Lower leg skin (tissue), 4 donors: ENCODE measurements around the gene CXCL9. TPM values are rescaled to one million over a fixed set of nuclear protein-coding genes. Genes with fewer than 3 reads are reported as not detected.

ENCODE experiments used
- DNase-seq, 2 donors: peaks; one replicate each; pipeline ENCODE4 v3.0.0-alpha.2; 2019; ENCODE audit warnings: low spot score in 2 of 2
- H3K4me3 ChIP-seq: fragments of 200-600 bp; sonication (generic); 2 replicates; pipeline ENCODE4 v1.5.1; 2017; ENCODE audit warnings: mild to moderate bottlenecking, low read depth; ENCODE audit not compliant: poor library complexity, severe bottlenecking
- CTCF ChIP-seq, 3 donors: fragments of 450-650 bp; IDR thresholded peaks; one replicate each; pipeline ENCODE4 v1.5.1; 2016; ENCODE audit warnings: antibody characterized with exemption in 3 of 3, mild to moderate bottlenecking in 3 of 3, moderate library complexity in 2 of 3
- POLR2A ChIP-seq, 2 donors: fragments of 450-650 bp; IDR thresholded peaks; one replicate each; pipeline ENCODE4 v1.6.1; 2016 to 2017; ENCODE audit warnings: antibody characterized with exemption in 2 of 2, mild to moderate bottlenecking in 1 of 2, moderate library complexity in 1 of 2
- WGBS, 2 donors: methylation state at CpG; one replicate each; pipeline ENCODE4 v1.1.5; 2018; 5-methylcytosine and 5-hydroxymethylcytosine counted together
- intact Hi-C: fragments of 100-400 bp; cut with DNase I; formaldehyde crosslinking; loops from one replicate; pipeline ENCODE4 v1.15.0; 2023; ENCODE audit warnings: low total_unique reads
- total RNA-seq, 4 donors: library from RNA; depleted of rRNA; stranded (reverse); fragments of >200 nt; gene quantifications; one replicate each; pipeline ENCODE4 v1.1.0, GENCODE V29; 2016

The CXCL9 gene
- total RNA-seq, 4 donors from 2014 or later = 0.10 to 1.3 (median 0.63) TPM; not detected in 1

DNA sequence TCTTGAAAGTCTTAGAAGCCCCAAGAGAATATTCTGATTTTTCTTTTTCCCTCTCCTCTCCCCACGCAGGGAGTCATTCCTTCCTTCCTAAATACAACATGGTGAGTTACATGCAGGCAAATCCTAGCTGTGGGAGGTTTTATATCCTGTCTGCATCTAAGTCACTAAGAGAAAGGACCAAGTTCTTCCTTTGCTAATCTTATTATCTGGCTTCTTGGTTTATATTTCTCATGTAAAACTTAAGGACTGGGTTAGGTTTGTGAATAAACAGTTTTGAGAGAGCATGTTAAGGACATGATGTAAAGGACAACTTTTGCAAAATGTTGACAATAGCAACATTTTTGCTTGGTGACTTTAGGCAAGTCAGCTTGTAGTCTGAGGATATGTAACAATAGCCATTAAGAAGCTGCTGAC lies 5.1 kb upstream of the CXCL9 start:
- no peak overlapping the region for H3K4me3 ChIP-seq
- intact Hi-C loops = no loop called here
- WGBS, 2 donors = 38 to 41% methylated on average over 1 of the region's 1 CpG
- no peak for DNase-seq
- no peak for TF ChIP-seq POLR2A (IDR thresholded peaks at IDR 0.05)
- TF ChIP-seq CTCF (IDR thresholded peaks at IDR 0.05) = no peak

GRCh38 chr4:76011700-76012387 lies 4.5 kb upstream of the CXCL9 start:
- TF ChIP-seq POLR2A (IDR thresholded peaks at IDR 0.05) (no peak), CTCF (IDR thresholded peaks at IDR 0.05) (no peak)
- 20 to 22% methylated on average over 13 of the region's 13 CpGs for WGBS, 2 donors
- no peak for DNase-seq
- no peak overlapping the region for H3K4me3 ChIP-seq
- intact Hi-C loops = no loop called here

DNA sequence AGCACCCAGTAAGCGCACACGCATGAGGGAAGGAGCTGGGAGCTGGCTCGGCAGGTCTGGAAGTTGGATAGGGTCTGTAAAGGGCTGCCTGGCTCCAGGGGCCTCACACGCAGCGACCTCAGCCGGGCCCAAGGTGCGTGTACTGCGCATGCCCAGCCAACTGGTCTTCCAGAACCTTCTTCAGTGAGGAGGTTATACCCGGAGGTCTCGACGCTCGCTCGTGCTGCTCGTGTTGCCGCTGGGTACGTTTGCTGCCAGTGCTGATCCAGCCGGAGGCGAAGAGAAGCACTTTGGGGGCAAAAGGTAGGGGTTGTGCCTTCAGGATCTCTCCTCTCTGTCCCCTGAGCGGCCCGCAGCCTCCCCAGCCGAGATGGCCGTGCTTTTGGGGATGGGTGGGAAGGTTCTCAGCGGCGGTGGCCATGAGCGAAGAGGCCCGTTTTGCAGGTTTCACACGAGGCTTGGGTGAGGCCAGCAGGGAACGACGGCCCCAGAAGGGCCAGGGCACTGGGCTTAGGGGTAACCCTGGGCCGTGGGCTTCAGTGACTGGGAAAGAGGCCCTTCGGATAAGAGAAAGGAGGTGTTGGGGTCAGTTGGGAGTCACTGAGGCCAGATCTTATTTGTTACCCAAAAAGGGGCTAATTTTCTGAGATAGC lies 3.8 kb upstream of the CXCL9 start:
- TF ChIP-seq CTCF (IDR thresholded peaks at IDR 0.05) (no peak), POLR2A (IDR thresholded peaks at IDR 0.05) (no peak)
- intact Hi-C loops = no loop called here
- 96 to 97% methylated on average over 31 of the region's 31 CpGs for WGBS, 2 donors
- H3K4me3 ChIP-seq = no peak overlapping the region
- DNase-seq = no peak

DNA sequence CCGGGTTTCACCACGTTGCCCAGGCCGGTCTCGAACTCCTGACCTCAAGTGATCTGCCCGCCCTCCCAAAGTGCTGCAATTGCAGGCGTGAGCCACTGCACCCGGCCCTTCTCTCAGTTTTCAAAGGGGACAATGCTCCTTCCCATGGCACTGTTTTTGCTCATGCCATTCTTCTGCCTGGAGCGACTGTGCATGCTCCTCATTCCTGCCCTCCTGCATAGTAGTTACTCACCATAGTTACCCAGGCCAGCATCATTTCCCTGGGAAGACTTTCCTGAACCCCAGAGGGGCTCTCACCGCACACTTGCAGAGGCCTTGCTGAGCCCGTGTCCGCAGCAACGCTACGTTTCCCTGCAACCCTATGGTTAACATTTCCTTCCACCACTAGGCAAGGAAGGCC lies 3.3 kb upstream of the CXCL9 start:
- intact Hi-C loops = no loop called here
- 97 to 98% methylated on average over 13 of the region's 13 CpGs for WGBS, 2 donors
- H3K4me3 ChIP-seq = no peak overlapping the region
- DNase-seq = no peak
- no peak for TF ChIP-seq POLR2A (IDR thresholded peaks at IDR 0.05)
- no peak for TF ChIP-seq CTCF (IDR thresholded peaks at IDR 0.05)

GRCh38 chr4:76009311-76009710 lies 2.0 kb upstream of the CXCL9 start:
- intact Hi-C loops = no loop called here
- TF ChIP-seq POLR2A (IDR thresholded peaks at IDR 0.05) (no peak), CTCF (IDR thresholded peaks at IDR 0.05) (no peak)
- no peak for DNase-seq
- H3K4me3 ChIP-seq = no peak overlapping the region
- WGBS, 2 donors = 84 to 85% methylated on average over 5 of the region's 5 CpGs
